Ascending aorta (tissue), 2 donors: Measurements from ENCODE around the gene NAV2. TPM values are rescaled to one million over a fixed set of nuclear protein-coding genes. Genes with fewer than 3 reads are reported as not detected.

ENCODE experiments used
- DNase-seq, 2 donors: peaks; one replicate each; pipeline ENCODE4 v3.0.0-alpha.2; 2019; ENCODE audit warnings: low spot score in 2 of 2
- H3K27ac ChIP-seq, 2 donors: fragments of 200-600 bp; sonication (generic); one replicate each; pipeline ENCODE4 v1.5.1; 2016 to 2017; ENCODE audit warnings: mild to moderate bottlenecking in 1 of 2
- H3K27me3 ChIP-seq: fragments of 200-600 bp; sonication (generic); one replicate; pipeline ENCODE4 v1.5.1; 2017
- H3K36me3 ChIP-seq, 2 donors: fragments of 200-600 bp; sonication (generic); one replicate each; pipeline ENCODE4 v1.5.1; 2016
- H3K4me1 ChIP-seq, 2 donors: fragments of 200-600 bp; sonication (generic); one replicate each; pipeline ENCODE4 v1.5.1; 2016 to 2017; ENCODE audit warnings: mild to moderate bottlenecking in 1 of 2
- H3K4me3 ChIP-seq, 2 donors: fragments of 200-600 bp; sonication (generic); one replicate each; pipeline ENCODE4 v1.5.1; 2016 to 2017; ENCODE audit warnings: mild to moderate bottlenecking in 1 of 2
- H3K9me3 ChIP-seq, 2 donors: fragments of 200-600 bp; sonication (generic); one replicate each; pipeline ENCODE4 v1.5.1; 2016
- intact Hi-C: fragments of 100-400 bp; cut with DNase I; formaldehyde crosslinking; loops from one replicate; pipeline ENCODE4 v1.15.1; 2023
- total RNA-seq: library from RNA; depleted of rRNA; stranded (reverse); fragments of >200 nt; gene quantifications from one replicate; pipeline ENCODE4 v1.1.0, GENCODE V29; 2016
- TF ChIP-seq, protein P1 (sequence below), 3 experiments: fragments of 200-600 bp in 2 of 3; fragments of 450-650 bp in 1 of 3; sonication (generic) in 2 of 3; IDR thresholded peaks; one replicate each; pipeline ENCODE4 v1.5.1; 2016 to 2019; ENCODE audit warnings: antibody characterized with exemption in 3 of 3, mild to moderate bottlenecking in 1 of 3, moderate library complexity in 1 of 3

NAV2 gene
- total RNA-seq, 1 donor from 2014 or later = 62.6 TPM

GRCh38 chr11:19836666-19837065 is 124.0 kb downstream of the NAV2 start:
- no peak overlapping the region for H3K4me3 ChIP-seq
- TF ChIP-seq, protein P1, sequence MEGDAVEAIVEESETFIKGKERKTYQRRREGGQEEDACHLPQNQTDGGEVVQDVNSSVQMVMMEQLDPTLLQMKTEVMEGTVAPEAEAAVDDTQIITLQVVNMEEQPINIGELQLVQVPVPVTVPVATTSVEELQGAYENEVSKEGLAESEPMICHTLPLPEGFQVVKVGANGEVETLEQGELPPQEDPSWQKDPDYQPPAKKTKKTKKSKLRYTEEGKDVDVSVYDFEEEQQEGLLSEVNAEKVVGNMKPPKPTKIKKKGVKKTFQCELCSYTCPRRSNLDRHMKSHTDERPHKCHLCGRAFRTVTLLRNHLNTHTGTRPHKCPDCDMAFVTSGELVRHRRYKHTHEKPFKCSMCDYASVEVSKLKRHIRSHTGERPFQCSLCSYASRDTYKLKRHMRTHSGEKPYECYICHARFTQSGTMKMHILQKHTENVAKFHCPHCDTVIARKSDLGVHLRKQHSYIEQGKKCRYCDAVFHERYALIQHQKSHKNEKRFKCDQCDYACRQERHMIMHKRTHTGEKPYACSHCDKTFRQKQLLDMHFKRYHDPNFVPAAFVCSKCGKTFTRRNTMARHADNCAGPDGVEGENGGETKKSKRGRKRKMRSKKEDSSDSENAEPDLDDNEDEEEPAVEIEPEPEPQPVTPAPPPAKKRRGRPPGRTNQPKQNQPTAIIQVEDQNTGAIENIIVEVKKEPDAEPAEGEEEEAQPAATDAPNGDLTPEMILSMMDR (IDR thresholded peaks at IDR 0.05) = no peak

GRCh38 chr11:19838994-19839768 is 126.5 kb downstream of the NAV2 start:
- no peaks in the 10 kb centered on the region for H3K27me3 ChIP-seq
- TF ChIP-seq, protein P1 (IDR thresholded peaks at IDR 0.05) = no peak
- intact Hi-C loops = no loop called here
- DNase-seq = no peak
- H3K4me1 ChIP-seq = peaks cover 0 to 22% of the 10 kb centered on the region in 2 donors
- H3K36me3 ChIP-seq = peaks cover 24 to 55% of the 10 kb centered on the region in 2 donors
- no peaks in the 10 kb centered on the region for H3K9me3 ChIP-seq
- H3K27ac ChIP-seq = peak overlapping the region; percentile 15 to 23
- no peak overlapping the region for H3K4me3 ChIP-seq

More at GRCh38 chr11:19836666-19837065, 124.0 kb downstream of the NAV2 start:
- Histone ChIP-seq H3K27me3 (no peaks in the 10 kb centered on the region), H3K27ac (no peak overlapping the region), H3K36me3 (peaks cover 28 to 66% of the 10 kb centered on the region in 2 donors), H3K9me3 (no peaks in the 10 kb centered on the region), H3K4me1 (peaks cover 0 to 17% of the 10 kb centered on the region in 2 donors)
- DNase-seq = no peak
- intact Hi-C loops = no loop called here

DNA sequence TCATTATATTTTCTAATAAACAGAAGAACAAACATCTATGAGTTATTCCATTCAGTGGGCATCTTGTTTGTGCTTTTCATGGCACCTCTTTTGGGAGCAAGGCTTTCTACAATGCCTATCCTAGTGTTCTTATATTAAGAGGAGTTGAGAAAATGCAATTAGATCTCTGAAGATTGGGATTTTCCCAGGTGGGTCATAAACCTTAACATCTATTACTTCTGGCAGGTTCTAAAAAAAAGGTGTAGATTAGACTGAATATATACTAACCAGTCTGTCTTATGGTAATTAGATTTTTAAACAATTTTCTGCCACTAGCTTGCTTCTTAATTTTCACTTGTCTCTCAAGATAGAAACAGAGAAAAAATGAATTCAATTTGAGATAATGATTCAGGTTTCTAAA is 128.3 kb downstream of the NAV2 start:
- Histone ChIP-seq H3K9me3 (no peaks in the 10 kb centered on the region), H3K27me3 (no peaks in the 10 kb centered on the region), H3K4me1 (peaks cover 0 to 24% of the 10 kb centered on the region in 2 donors), H3K36me3 (peaks cover 11 to 54% of the 10 kb centered on the region in 2 donors), H3K27ac (no peak overlapping the region), H3K4me3 (no peak overlapping the region)
- no peak for DNase-seq
- TF ChIP-seq, protein P1 (IDR thresholded peaks at IDR 0.05) = no peak
- intact Hi-C loops = no loop called here

DNA sequence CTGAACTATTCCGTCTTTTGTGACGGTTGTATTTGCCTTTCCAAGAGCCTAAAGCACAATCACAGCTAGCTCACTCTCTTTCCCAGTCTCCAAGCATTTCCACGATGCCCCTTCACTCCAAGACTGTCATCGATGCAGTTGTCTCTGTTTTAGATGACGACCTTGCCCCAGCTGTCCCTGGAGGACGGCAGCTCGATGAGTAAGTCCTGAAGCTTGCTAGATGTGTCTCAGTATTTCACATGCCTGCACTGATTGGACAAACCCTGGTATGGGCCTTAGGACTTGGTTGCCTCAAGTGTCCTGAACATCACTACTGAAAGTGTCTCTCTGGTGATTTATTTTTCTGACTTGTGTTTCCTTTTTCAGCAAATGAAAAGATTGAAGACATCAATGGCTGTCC is 129.9 kb downstream of the NAV2 start:
- Histone ChIP-seq H3K4me1 (peaks cover 0 to 39% of the 10 kb centered on the region in 2 donors), H3K27me3 (no peaks in the 10 kb centered on the region), H3K27ac (no peak overlapping the region), H3K4me3 (no peak overlapping the region), H3K36me3 (peaks cover 10 to 56% of the 10 kb centered on the region in 2 donors), H3K9me3 (no peaks in the 10 kb centered on the region)
- TF ChIP-seq, protein P1 (IDR thresholded peaks at IDR 0.05) = no peak
- intact Hi-C loops = no loop called here
- DNase-seq = no peak

DNA sequence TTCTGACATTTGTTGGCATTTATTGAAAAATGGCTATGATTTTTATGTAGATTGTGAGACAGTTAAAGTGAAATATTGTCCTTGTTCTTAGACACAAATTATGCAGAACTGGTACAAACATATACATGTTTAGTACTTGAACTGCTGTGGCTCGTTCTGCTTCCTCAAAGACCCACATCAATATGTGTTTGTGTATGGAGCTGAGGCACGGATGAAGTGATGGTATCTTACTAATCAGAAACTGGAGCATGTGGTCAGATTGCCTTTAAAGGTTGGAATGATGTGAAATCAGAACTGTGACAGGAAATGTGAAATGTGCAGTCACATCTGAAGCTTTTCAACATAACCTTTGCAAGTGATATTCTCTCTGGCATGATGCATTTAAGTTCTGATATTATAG is 130.4 kb downstream of the NAV2 start:
- DNase-seq = no peak
- H3K27me3 ChIP-seq = no peaks in the 10 kb centered on the region
- peaks cover 10 to 57% of the 10 kb centered on the region in 2 donors for H3K36me3 ChIP-seq
- no peak overlapping the region for H3K27ac ChIP-seq
- TF ChIP-seq, protein P1 (IDR thresholded peaks at IDR 0.05) = no peak
- H3K4me3 ChIP-seq = no peak overlapping the region
- intact Hi-C loops = no loop called here
- H3K9me3 ChIP-seq = no peaks in the 10 kb centered on the region
- peaks cover 0 to 44% of the 10 kb centered on the region in 2 donors for H3K4me1 ChIP-seq
